Posterior cingulate gyrus (tissue), 11 donors: ENCODE results near the gene CDC42SE1.

Source experiments
- DNase-seq, 10 donors: peaks; one replicate each; pipeline versions ENCODE4 v3.0.0 to v3.0.0-alpha.2; 2020 to 2021; ENCODE audit warnings: mixed read lengths in 3 of 10
- intact Hi-C: fragments of 100-400 bp; cut with DNase I; formaldehyde crosslinking; loops from one replicate; pipeline ENCODE4 v1.15.1; 2023

Gene CDC42SE1

GRCh38 chr1:151055581-151055980 is 3.8 kb downstream of the CDC42SE1 start:
- intact Hi-C loops: no loop called here
- no peak for DNase-seq

- no peak for DNase-seq
- intact Hi-C loops: no loop called here
These were observed 4.4 kb downstream of the CDC42SE1 start for GRCh38 chr1:151054971-151055547.

GRCh38 chr1:151051356-151052009 is 7.9 kb downstream of the CDC42SE1 start:
- intact Hi-C loops: no loop called here
- DNase-seq: no peak

- intact Hi-C loops: no loop called here
- no peak for DNase-seq
These were observed 9.3 kb downstream of the CDC42SE1 start for GRCh38 chr1:151050051-151050688.

GRCh38 chr1:151049458-151049857 is 10.0 kb downstream of the CDC42SE1 start:
- DNase-seq: no peak
- intact Hi-C loops: loop anchor here (5.0 kb wide), 2 partner anchors 42 to 122 kb away; partner anchors contain the start of genes MINDY1, PRUNE1 and SETDB1

- DNase-seq: no peak
- intact Hi-C loops: loop anchor here (5.0 kb wide), 2 partner anchors 41 to 121 kb away; partner anchors contain the start of genes MINDY1, PRUNE1 and SETDB1
These were observed 10.8 kb downstream of the CDC42SE1 start for GRCh38 chr1:151048645-151049032.

GRCh38 chr1:151047925-151048644 is 11.3 kb downstream of the CDC42SE1 start:
- intact Hi-C loops: loop anchor here (5.0 kb wide), 2 partner anchors 41 to 121 kb away; partner anchors contain the start of genes MINDY1, PRUNE1 and SETDB1
- peak; percentile 53 to 95 (median 67) for DNase-seq

GRCh38 chr1:151047591-151047924 is 11.9 kb downstream of the CDC42SE1 start, which contains the start of gene C1orf56:
Gene C1orf56, plus strand, starts transcription at chr1:151047751. Its CDS starts 97 bp downstream, at chr1:151047848.
- DNase-seq: peak; percentile 47 to 95 (median 72)
- intact Hi-C loops: loop anchor here (5.0 kb wide), 2 partner anchors 40 to 120 kb away; partner anchors contain the start of genes MINDY1, PRUNE1 and SETDB1

- DNase-seq: no peak
- intact Hi-C loops: no loop called here
These were observed 16.3 kb downstream of the CDC42SE1 start for GRCh38 chr1:151043163-151043562.

- intact Hi-C loops: no loop called here
These were observed 19.9 kb downstream of the CDC42SE1 start for GRCh38 chr1:151039521-151039920.

GRCh38 chr1:151037032-151037431 is 22.4 kb downstream of the CDC42SE1 start:
- DNase-seq: no peak
- intact Hi-C loops: no loop called here

More at GRCh38 chr1:151039521-151039920, 19.9 kb downstream of the CDC42SE1 start:
- DNase-seq: no peak

- intact Hi-C loops: no loop called here
- DNase-seq: no peak
These were observed 23.1 kb downstream of the CDC42SE1 start, which contains the start of gene BNIPL for GRCh38 chr1:151036356-151036755. Gene BNIPL, plus strand, starts transcription at chr1:151036586. Its CDS starts 140 bp downstream, at chr1:151036726.

GRCh38 chr1:151035167-151035566 is 24.3 kb downstream of the CDC42SE1 start:
- intact Hi-C loops: no loop called here

GRCh38 chr1:151032164-151032563 is 27.3 kb downstream of the CDC42SE1 start:
- intact Hi-C loops: no loop called here
- DNase-seq: no peak

More at GRCh38 chr1:151035167-151035566, 24.3 kb downstream of the CDC42SE1 start:
- no peak for DNase-seq

- no peak for DNase-seq
These were observed 33.0 kb downstream of the CDC42SE1 start for GRCh38 chr1:151026460-151026859.

GRCh38 chr1:151024540-151025146 is 34.8 kb downstream of the CDC42SE1 start:
- DNase-seq: peak; percentile 36 to 95 (median 79)
- intact Hi-C loops: loop anchor here (5.0 kb wide), 1 partner anchor 133 kb away; the partner anchor contains the start of gene TNFAIP8L2

More at GRCh38 chr1:151026460-151026859, 33.0 kb downstream of the CDC42SE1 start:
- intact Hi-C loops: no loop called here

- intact Hi-C loops: no loop called here
- peak in 1 of 10 donors; percentile 11 for DNase-seq
These were observed 45.9 kb downstream of the CDC42SE1 start for GRCh38 chr1:151013518-151013917.

GRCh38 chr1:151012684-151013471 is 46.5 kb downstream of the CDC42SE1 start:
- DNase-seq: peak in 1 of 10 donors; percentile 26
- intact Hi-C loops: no loop called here
